Parietal lobe (tissue), 1 donor: Measurements from ENCODE around the gene USP17L13. TPM values are rescaled to one million over a fixed set of nuclear protein-coding genes. Genes with fewer than 3 reads are reported as not detected.

ENCODE experiments used
- total RNA-seq: library from RNA; depleted of rRNA; stranded (reverse); fragments of >200 nt; gene quantifications from one replicate; pipeline ENCODE4 v1.2.3, GENCODE V29; 2014

Gene USP17L13, protein sequence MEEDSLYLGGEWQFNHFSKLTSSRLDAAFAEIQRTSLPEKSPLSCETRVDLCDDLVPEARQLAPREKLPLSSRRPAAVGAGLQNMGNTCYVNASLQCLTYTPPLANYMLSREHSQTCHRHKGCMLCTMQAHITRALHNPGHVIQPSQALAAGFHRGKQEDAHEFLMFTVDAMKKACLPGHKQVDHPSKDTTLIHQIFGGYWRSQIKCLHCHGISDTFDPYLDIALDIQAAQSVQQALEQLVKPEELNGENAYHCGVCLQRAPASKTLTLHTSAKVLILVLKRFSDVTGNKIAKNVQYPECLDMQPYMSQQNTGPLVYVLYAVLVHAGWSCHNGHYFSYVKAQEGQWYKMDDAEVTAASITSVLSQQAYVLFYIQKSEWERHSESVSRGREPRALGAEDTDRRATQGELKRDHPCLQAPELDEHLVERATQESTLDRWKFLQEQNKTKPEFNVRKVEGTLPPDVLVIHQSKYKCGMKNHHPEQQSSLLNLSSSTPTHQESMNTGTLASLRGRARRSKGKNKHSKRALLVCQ
- not detected for total RNA-seq

DNA sequence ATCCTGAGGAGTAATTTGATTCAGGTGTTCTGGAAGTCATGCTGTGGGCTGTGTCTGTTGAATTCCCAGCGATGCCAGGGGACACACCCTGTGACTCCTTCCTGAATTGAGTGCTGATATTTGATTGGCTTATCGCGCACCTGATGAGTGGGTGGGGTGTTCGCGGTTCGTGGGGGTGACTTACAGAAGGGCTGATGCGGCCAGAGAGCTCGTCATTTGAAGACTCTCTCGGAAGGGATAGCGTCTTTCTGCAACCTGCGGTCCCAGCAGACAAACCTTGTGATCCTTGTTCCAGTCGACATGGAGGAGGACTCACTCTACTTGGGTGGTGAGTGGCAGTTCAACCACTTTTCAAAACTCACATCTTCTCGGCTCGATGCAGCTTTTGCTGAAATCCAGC lies at the start of gene USP17L13:
USP17L13 (plus strand) TSS at position 301 of the 400 bp plus-strand sequence; CDS start at position 301, 0 bp downstream.

DNA sequence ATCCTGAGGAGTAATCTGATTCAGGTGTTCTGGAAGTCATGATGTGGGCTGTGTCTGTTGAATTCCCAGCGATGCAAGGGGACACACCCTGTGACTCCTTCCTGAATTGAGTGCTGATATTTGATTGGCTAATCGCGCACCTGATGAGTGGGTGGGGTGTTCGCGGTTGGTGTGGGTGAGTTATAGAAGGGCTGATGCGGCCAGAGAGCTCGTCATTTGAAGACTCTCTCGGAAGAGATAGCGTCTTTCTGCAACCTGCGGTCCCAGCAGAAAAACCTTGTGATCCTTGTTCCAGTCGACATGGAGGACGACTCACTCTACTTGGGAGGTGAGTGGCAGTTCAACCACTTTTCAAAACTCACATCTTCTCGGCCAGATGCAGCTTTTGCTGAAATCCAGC lies 14.3 kb upstream of the USP17L13 start, which contains the start of gene USP17L10:
USP17L10 (plus strand) TSS at position 301 of the 400 bp plus-strand sequence; CDS start at position 301, 0 bp downstream.

DNA sequence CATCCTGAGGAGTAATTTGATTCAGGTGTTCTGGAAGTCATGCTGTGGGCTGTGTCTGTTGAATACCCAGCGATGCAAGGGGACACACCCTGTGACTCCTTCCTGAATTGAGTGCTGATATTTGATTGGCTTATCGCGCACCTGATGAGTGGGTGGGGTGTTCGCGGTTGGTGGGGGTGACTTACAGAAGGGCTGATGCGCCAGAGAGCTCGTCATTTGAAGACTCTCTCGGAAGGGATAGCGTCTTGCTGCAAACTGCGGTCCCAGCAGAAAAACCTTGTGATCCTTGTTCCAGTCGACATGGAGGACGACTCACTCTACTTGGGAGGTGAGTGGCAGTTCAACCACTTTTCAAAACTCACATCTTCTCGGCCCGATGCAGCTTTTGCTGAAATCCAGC lies 9.6 kb upstream of the USP17L13 start, which contains the start of gene USP17L11:
USP17L11 (plus strand) TSS at position 301 of the 400 bp plus-strand sequence; CDS start at position 301, 0 bp downstream.

DNA sequence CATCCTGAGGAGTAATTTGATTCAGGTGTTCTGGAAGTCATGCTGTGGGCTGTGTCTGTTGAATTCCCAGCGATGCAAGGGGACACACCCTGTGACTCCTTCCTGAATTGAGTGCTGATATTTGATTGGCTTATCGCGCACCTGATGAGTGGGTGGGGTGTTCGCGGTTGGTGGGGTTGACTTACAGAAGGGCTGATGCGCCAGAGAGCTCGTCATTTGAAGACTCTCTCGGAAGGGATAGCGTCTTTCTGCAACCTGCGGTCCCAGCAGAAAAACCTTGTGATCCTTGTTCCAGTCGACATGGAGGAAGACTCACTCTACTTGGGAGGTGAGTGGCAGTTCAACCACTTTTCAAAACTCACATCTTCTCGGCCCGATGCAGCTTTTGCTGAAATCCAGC lies 4.8 kb upstream of the USP17L13 start, which contains the start of gene USP17L12:
USP17L12 (plus strand) TSS at position 301 of the 400 bp plus-strand sequence; CDS start at position 301, 0 bp downstream.

DNA sequence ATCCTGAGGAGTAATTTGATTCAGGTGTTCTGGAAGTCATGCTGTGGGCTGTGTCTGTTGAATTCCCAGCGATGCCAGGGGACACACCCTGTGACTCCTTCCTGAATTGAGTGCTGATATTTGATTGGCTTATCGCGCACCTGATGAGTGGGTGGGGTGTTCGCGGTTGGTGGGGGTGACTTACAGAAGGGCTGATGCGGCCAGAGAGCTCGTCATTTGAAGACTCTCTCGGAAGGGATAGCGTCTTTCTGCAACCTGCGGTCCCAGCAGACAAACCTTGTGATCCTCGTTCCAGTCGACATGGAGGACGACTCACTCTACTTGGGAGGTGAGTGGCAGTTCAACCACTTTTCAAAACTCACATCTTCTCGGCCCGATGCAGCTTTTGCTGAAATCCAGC lies 9.4 kb downstream of the USP17L13 start, which contains the start of gene USP17L15:
USP17L15 (plus strand) TSS at position 301 of the 400 bp plus-strand sequence; CDS start at position 301, 0 bp downstream.

DNA sequence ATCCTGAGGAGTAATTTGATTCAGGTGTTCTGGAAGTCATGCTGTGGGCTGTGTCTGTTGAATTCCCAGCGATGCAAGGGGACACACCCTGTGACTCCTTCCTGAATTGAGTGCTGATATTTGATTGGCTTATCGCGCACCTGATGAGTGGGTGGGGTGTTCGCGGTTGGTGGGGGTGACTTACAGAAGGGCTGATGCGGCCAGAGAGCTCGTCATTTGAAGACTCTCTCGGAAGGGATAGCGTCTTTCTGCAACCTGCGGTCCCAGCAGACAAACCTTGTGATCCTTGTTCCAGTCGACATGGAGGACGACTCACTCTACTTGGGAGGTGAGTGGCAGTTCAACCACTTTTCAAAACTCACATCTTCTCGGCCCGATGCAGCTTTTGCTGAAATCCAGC lies 18.9 kb downstream of the USP17L13 start, which contains the start of gene USP17L17:
USP17L17 (plus strand) TSS at position 301 of the 400 bp plus-strand sequence; CDS start at position 301, 0 bp downstream.

DNA sequence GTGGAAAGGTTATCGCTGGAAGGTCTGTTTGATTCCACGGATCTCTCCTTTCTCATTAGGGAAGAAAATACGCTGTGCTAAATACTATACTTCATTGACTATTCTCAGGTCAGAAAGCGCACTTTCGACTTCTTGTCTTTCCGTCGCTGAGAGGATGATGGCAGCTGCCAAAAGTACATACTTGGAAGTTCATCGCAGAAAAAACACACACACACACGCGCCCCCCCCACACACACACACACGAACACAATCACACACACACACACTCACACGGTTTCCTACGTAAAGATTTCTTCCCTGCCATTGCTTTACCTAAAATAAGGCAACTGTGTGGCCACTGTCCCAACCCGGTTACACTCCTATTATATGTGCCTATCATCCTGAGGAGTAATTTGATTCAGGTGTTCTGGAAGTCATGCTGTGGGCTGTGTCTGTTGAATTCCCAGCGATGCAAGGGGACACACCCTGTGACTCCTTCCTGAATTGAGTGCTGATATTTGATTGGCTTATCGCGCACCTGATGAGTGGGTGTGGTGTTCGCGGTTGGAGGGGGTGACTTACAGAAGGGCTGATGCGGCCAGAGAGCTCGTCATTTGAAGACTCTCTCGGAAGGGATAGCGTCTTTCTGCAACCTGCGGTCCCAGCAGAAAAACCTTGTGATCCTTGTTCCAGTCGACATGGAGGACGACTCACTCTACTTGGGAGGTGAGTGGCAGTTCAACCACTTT lies 23.4 kb downstream of the USP17L13 start, which contains the start of gene USP17L18:
USP17L18 (plus strand) TSS at position 678 of the 728 bp plus-strand sequence; CDS start at position 678, 0 bp downstream.

DNA sequence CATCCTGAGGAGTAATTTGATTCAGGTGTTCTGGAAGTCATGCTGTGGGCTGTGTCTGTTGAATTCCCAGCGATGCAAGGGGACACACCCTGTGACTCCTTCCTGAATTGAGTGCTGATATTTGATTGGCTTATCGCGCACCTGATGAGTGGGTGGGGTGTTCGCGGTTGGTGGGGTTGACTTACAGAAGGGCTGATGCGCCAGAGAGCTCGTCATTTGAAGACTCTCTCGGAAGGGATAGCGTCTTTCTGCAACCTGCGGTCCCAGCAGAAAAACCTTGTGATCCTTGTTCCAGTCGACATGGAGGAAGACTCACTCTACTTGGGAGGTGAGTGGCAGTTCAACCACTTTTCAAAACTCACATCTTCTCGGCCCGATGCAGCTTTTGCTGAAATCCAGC lies 28.4 kb downstream of the USP17L13 start, which contains the start of gene USP17L19:
USP17L19 (plus strand) TSS at position 301 of the 400 bp plus-strand sequence; CDS start at position 301, 0 bp downstream.

DNA sequence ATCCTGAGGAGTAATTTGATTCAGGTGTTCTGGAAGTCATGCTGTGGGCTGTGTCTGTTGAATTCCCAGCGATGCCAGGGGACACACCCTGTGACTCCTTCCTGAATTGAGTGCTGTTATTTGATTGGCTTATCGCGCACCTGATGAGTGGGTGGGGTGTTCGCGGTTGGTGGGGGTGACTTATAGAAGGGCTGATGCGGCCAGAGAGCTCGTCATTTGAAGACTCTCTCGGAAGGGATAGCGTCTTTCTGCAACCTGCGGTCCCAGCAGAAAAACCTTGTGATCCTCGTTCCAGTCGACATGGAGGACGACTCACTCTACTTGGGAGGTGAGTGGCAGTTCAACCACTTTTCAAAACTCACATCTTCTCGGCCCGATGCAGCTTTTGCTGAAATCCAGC lies 33.1 kb downstream of the USP17L13 start, which contains the start of gene USP17L20:
USP17L20 (plus strand) TSS at position 301 of the 400 bp plus-strand sequence; CDS start at position 301, 0 bp downstream.

DNA sequence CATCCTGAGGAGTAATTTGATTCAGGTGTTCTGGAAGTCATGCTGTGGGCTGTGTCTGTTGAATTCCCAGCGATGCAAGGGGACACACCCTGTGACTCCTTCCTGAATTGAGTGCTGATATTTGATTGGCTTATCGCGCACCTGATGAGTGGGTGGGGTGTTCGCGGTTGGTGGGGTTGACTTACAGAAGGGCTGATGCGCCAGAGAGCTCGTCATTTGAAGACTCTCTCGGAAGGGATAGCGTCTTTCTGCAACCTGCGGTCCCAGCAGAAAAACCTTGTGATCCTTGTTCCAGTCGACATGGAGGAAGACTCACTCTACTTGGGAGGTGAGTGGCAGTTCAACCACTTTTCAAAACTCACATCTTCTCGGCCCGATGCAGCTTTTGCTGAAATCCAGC lies 37.9 kb downstream of the USP17L13 start, which contains the start of gene USP17L21:
USP17L21 (plus strand) TSS at position 301 of the 400 bp plus-strand sequence; CDS start at position 301, 0 bp downstream.

DNA sequence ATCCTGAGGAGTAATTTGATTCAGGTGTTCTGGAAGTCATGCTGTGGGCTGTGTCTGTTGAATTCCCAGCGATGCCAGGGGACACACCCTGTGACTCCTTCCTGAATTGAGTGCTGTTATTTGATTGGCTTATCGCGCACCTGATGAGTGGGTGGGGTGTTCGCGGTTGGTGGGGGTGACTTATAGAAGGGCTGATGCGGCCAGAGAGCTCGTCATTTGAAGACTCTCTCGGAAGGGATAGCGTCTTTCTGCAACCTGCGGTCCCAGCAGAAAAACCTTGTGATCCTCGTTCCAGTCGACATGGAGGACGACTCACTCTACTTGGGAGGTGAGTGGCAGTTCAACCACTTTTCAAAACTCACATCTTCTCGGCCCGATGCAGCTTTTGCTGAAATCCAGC lies 42.6 kb downstream of the USP17L13 start, which contains the start of gene USP17L22:
USP17L22 (plus strand) TSS at position 301 of the 400 bp plus-strand sequence; CDS start at position 301, 0 bp downstream.

Other genes with a start within 250 kb of the USP17L13 start
- not detected for gene FAM90A26, start 54.5 kb upstream of the USP17L13 start, total RNA-seq
- not detected for gene USP17L10, start 14.2 kb upstream of the USP17L13 start, total RNA-seq
- gene USP17L11, start 9.5 kb upstream of the USP17L13 start, total RNA-seq, result not detected
- not detected for gene USP17L12, start 4.7 kb upstream of the USP17L13 start, total RNA-seq
- gene USP17L15, start 9.5 kb downstream of the USP17L13 start, total RNA-seq, result not detected
- gene USP17L17, start 19.0 kb downstream of the USP17L13 start, total RNA-seq, result not detected
- not detected for gene USP17L18, start 23.7 kb downstream of the USP17L13 start, total RNA-seq
- not detected for gene USP17L19, start 28.5 kb downstream of the USP17L13 start, total RNA-seq
- gene USP17L20, start 33.2 kb downstream of the USP17L13 start, total RNA-seq, result not detected
- not detected for gene USP17L21, start 38.0 kb downstream of the USP17L13 start, total RNA-seq
- not detected for gene USP17L22, start 42.7 kb downstream of the USP17L13 start, total RNA-seq
- gene USP17L24, start 100.3 kb downstream of the USP17L13 start, total RNA-seq, result not detected
- gene USP17L25, start 105.0 kb downstream of the USP17L13 start, total RNA-seq, result not detected
- gene USP17L26, start 109.8 kb downstream of the USP17L13 start, total RNA-seq, result not detected
- gene USP17L5, start 114.5 kb downstream of the USP17L13 start, total RNA-seq, result not detected
- gene USP17L27, start 119.3 kb downstream of the USP17L13 start, total RNA-seq, result not detected
- gene USP17L28, start 124.0 kb downstream of the USP17L13 start, total RNA-seq, result not detected
- gene USP17L29, start 128.7 kb downstream of the USP17L13 start, total RNA-seq, result not detected
- gene USP17L30, start 138.2 kb downstream of the USP17L13 start, total RNA-seq, result not detected
- not detected for gene DEFB131A, start 219.5 kb downstream of the USP17L13 start, total RNA-seq